ENCODE measurements around the gene ANAPC4. TPM values are rescaled to one million over a fixed set of nuclear protein-coding genes. Genes with fewer than 3 reads are reported as not detected.

The ANAPC4 gene
- total and polyA plus RNA-seq, 2 of the 8 experiments (the other 6 are each of a cell fraction or from before 2014, with no cell fraction given) = 8.7 to 31.6 TPM

GRCh38 chr4:25449270-25449669, 72.2 kb downstream of the ANAPC4 start:
- ChIA-PET CTCF (ENCODE audit: partially characterized antibody) (interaction anchor here (1.2 to 11.2 kb wide), 5 partner anchors 9 to 371 kb away, joined by 4 to 248 read pairs (median 4); no protein-coding TSS in a partner anchor), POLR2A (ENCODE audit: partially characterized antibody) (no interaction called here)
- H3K36me3 ChIP-seq (ENCODE audit: control insufficient read depth in 2 of 4, insufficient read depth in 4 of 4, low read length in 3 of 4) = no peaks in the 10 kb centered on the region
- FAIRE-seq (no peak), DNase-seq (ENCODE audit: low read depth in 1 of 2, low spot score in 2 of 2) (no peak)
- no peaks in the 10 kb centered on the region for H3K23me2 ChIP-seq (ENCODE audit: low read depth, low read length)
- H2BK12ac ChIP-seq (ENCODE audit: low read depth, low read length) = no peak overlapping the region
- no peak overlapping the region for H4K8ac ChIP-seq (ENCODE audit: extremely low read depth, insufficient read depth, low read length)
- no peak overlapping the region for H4K5ac ChIP-seq (ENCODE audit: insufficient read length, low read depth, low read length)
- no peak overlapping the region for H2AFZ ChIP-seq (ENCODE audit: low read length)
- H2BK5ac ChIP-seq (ENCODE audit: low read depth, low read length) = no peak overlapping the region
- H3K14ac ChIP-seq (ENCODE audit: insufficient read length) = no peak overlapping the region
- WGBS, 2 experiments (ENCODE audit: extremely low coverage in 1 of 2, insufficient coverage in 1 of 2, insufficient read length in 1 of 2, insufficient replicate concordance in 2 of 2, low coverage in 1 of 2, low lambda C conversion rate in 2 of 2, missing lambda C conversion rate in 1 of 2) = 75% methylated on average over 5 of the region's 5 CpGs; no CpG with 5 or more reads in 1 of the 2 experiments
- H3K18ac ChIP-seq (ENCODE audit: extremely low read depth, low read length) = no peak overlapping the region
- H3K79me1 ChIP-seq (ENCODE audit: low read depth, low read length) = no peaks in the 10 kb centered on the region
- H3K4me2 ChIP-seq (ENCODE audit: insufficient read depth in 1 of 2, low read depth in 2 of 2, low read length in 2 of 2) = no peak overlapping the region
- H3K56ac ChIP-seq (replicated peaks; ENCODE audit: insufficient read length, low read depth, low read length) = no peak overlapping the region
- H2AK5ac ChIP-seq (ENCODE audit: low read depth, low read length) = no peak overlapping the region
- H3K9ac ChIP-seq (replicated peaks in 1 of 4; ENCODE audit: extremely low read depth in 1 of 4, low read depth in 3 of 4, low read length in 3 of 4) = no peak overlapping the region
- H3K27me3 ChIP-seq (replicated peaks in 1 of 4; ENCODE audit: control insufficient read depth in 3 of 4, extremely low read depth in 1 of 4, insufficient read depth in 3 of 4, low read length in 3 of 4) = no peaks in the 10 kb centered on the region
- H2BK20ac ChIP-seq (ENCODE audit: low read length) = no peak overlapping the region
- H3K4ac ChIP-seq (replicated peaks; ENCODE audit: insufficient read length, low read depth, low read length) = no peak overlapping the region
- no peak overlapping the region for H4K91ac ChIP-seq (replicated peaks; ENCODE audit: insufficient read length, low read length)
- H3K27ac ChIP-seq (ENCODE audit: low read depth, low read length) = no peak overlapping the region
- no peak overlapping the region for H2BK120ac ChIP-seq (replicated peaks; ENCODE audit: low read depth, low read length)
- H4K20me1 ChIP-seq (replicated peaks in 1 of 2; ENCODE audit: control insufficient read depth in 1 of 2, insufficient read depth in 2 of 2, low read length in 2 of 2) = no peaks in the 10 kb centered on the region
- H3K79me2 ChIP-seq (ENCODE audit: control insufficient read depth in 1 of 2, insufficient read depth in 2 of 2, low read length in 2 of 2) = no peaks in the 10 kb centered on the region
- H2BK15ac ChIP-seq (ENCODE audit: low read length) = no peak overlapping the region
- H3K9me3 ChIP-seq (ENCODE audit: insufficient read depth in 2 of 2, low read depth in 1 of 2, low read length in 1 of 2) = no peaks in the 10 kb centered on the region
- H3K4me3 ChIP-seq (ENCODE audit: extremely low read depth in 1 of 4, insufficient read depth in 2 of 4, low read depth in 3 of 4, low read length in 4 of 4) = no peak overlapping the region
- no peak overlapping the region for H3K23ac ChIP-seq (ENCODE audit: insufficient read length)
- peaks cover 0 to 13% (median 3%) of the 10 kb centered on the region in 4 experiments; a peak in 5 of 7 replicates for H3K4me1 ChIP-seq (replicated peaks in 1 of 4; ENCODE audit: control insufficient read depth in 3 of 4, insufficient read depth in 4 of 4, low read length in 3 of 4)
- no peak for TF ChIP-seq POU5F1 (IDR thresholded peaks at IDR 0.05; ENCODE audit: low read depth, low read length)
- TF ChIP-seq SAP30 (IDR thresholded peaks at IDR 0.05; ENCODE audit: insufficient read depth, insufficient replicate concordance, low read length) = no peak
- TF ChIP-seq GABPA (IDR thresholded peaks at IDR 0.05; ENCODE audit: borderline replicate concordance, insufficient read depth, low read length) = no peak
- TF ChIP-seq SP2 (IDR thresholded peaks at IDR 0.05; ENCODE audit: low read length) = no peak
- no peak for TF ChIP-seq MAFK (IDR thresholded peaks at IDR 0.05; ENCODE audit: low read depth, low read length)
- TF ChIP-seq HDAC6 (IDR thresholded peaks at IDR 0.05; ENCODE audit: low read depth, low read length) = no peak
- TF ChIP-seq EZH2 (IDR thresholded peaks at IDR 0.05; ENCODE audit: low read depth, low read length, severe bottlenecking) = no peak
- TF ChIP-seq NANOG (IDR thresholded peaks at IDR 0.05; ENCODE audit: insufficient read depth, low read depth, low read length, poor library complexity, severe bottlenecking) = no peak
- no peak for TF ChIP-seq JUN (IDR thresholded peaks at IDR 0.05; ENCODE audit: low read depth, low read length)
- TF ChIP-seq TAF1 (IDR thresholded peaks at IDR 0.05; ENCODE audit: low read depth, low read length) = no peak
- TF ChIP-seq CTBP2 (IDR thresholded peaks at IDR 0.05; ENCODE audit: borderline replicate concordance, insufficient read depth, insufficient read length, low read length) = no peak
- TF ChIP-seq ATF3 (IDR thresholded peaks at IDR 0.05; ENCODE audit: insufficient read depth, low read depth, low read length) = no peak
- no peak for TF ChIP-seq SP4 (IDR thresholded peaks at IDR 0.05; ENCODE audit: low read length)
- TF ChIP-seq ZNF274 (IDR thresholded peaks at IDR 0.05; ENCODE audit: borderline replicate concordance, extremely low read depth, low read length) = no peak

All from H1 (cell line).